ENCODE measurements around the gene HRH2. TPM values are rescaled to one million over a fixed set of nuclear protein-coding genes. Genes with fewer than 3 reads are reported as not detected.
"Not testable (repeated sequence)": the region's sequence is repeated elsewhere in the genome, so short reads cannot be mapped to it uniquely, and the experiment has no call there.

The HRH2 gene
- total and polyA plus RNA-seq, 7 experiments from 2014 or later, result 5.0 to 26.3 (median 8.0) TPM

DNA sequence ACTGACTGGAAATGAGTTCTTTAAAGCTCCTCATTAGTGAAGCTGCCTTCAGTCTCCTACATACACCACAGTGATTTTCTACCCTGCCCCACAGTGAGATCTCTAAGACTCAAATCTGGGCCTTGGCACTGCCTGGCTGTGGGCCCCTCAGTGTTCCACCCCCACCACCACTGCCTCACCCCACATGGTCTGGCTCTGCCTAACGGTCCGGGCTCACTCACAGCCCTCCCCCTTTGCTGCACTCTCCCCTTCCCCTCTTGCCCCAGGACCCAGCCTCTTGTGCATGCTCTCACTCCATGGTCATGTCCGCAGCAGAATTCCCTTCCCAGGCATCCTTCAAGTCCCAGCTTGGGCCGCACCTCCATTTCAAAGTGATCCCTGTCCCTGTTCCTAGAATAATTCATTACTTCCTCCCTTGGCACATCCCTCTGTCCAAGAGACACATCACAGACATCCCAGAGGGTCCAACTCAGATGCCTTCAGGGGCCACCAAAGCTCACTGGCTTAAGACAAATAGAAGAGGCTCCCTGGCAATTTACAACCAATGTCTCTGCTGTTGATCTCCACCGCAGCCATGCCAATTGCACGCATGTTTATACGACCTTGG, 56.7 kb downstream of the HRH2 start:
- Histone ChIP-seq H3K4me1 (ENCODE audit: control insufficient read depth in 2 of 2, insufficient read depth in 2 of 2, low read length in 2 of 2) (no peaks in the 10 kb centered on the region), H3K27ac (ENCODE audit: low read depth, low read length) (no peak overlapping the region), H3K9me3 (ENCODE audit: control insufficient read depth in 2 of 3, low read length in 3 of 3) (peaks cover 0 to 5% (median 0%) of the 10 kb centered on the region in 3 experiments), H3K4me3 (ENCODE audit: low read length) (no peak overlapping the region), H3K36me3 (ENCODE audit: control insufficient read depth in 2 of 3, insufficient read depth in 3 of 3, low read length in 3 of 3) (peaks cover 0 to 6% (median 0%) of the 10 kb centered on the region in 3 experiments), H3K27me3 (ENCODE audit: control insufficient read depth in 2 of 2, insufficient read depth in 2 of 2, low read length in 2 of 2) (no peaks in the 10 kb centered on the region)
- peaks cover 5 to 35% (median 15%) of the 10 kb centered on the region in 11 donors for H3K9me3 Mint-ChIP-seq
- H3K27me3 Mint-ChIP-seq, result no peaks in the 10 kb centered on the region
- ChIA-PET POLR2A (no interaction called here), CTCF (no interaction called here)
- H3K27ac Mint-ChIP-seq, result no peak overlapping the region
- no peak for ATAC-seq
- peaks cover 0 to 13% (median 7%) of the 10 kb centered on the region in 7 donors for H3K4me1 Mint-ChIP-seq
- H3K36me3 Mint-ChIP-seq, result peaks cover 9 to 48% (median 27%) of the 10 kb centered on the region in 5 donors
- H3K4me3 Mint-ChIP-seq, result no peak overlapping the region
- no peak for DNase-seq
- intact Hi-C loops (cut with micrococcal nuclease), result no loop called here

GRCh38 chr5:175715627-175716522, 58.0 kb downstream of the HRH2 start:
- peaks cover 5 to 35% (median 15%) of the 10 kb centered on the region in 11 donors for H3K9me3 Mint-ChIP-seq
- H3K27ac Mint-ChIP-seq, result no peak overlapping the region
- no peak overlapping the region for H3K27ac ChIP-seq (ENCODE audit: low read depth, low read length)
- POLR2A ChIA-PET, result interaction anchor here (0.6 kb wide), 1 partner anchor 14 kb away, joined by 4 read pairs; no protein-coding TSS in a partner anchor
- DNase-seq (no peak), ATAC-seq (no peak)
- no peak overlapping the region for H3K4me3 ChIP-seq (ENCODE audit: low read length)
- H3K27me3 Mint-ChIP-seq, result peaks cover 0 to 3% (median 0%) of the 10 kb centered on the region in 5 donors
- H3K9me3 ChIP-seq (ENCODE audit: control insufficient read depth in 2 of 3, low read length in 3 of 3), result peaks cover 0 to 5% (median 0%) of the 10 kb centered on the region in 3 experiments
- H3K36me3 ChIP-seq (ENCODE audit: control insufficient read depth in 2 of 3, insufficient read depth in 3 of 3, low read length in 3 of 3), result no peaks in the 10 kb centered on the region
- CTCF ChIA-PET, result no interaction called here
- intact Hi-C loops (cut with micrococcal nuclease), result no loop called here
- H3K4me1 ChIP-seq (ENCODE audit: control insufficient read depth in 2 of 2, insufficient read depth in 2 of 2, low read length in 2 of 2), result no peaks in the 10 kb centered on the region
- H3K27me3 ChIP-seq (ENCODE audit: control insufficient read depth in 2 of 2, insufficient read depth in 2 of 2, low read length in 2 of 2), result no peaks in the 10 kb centered on the region
- H3K4me3 Mint-ChIP-seq, result no peak overlapping the region
- H3K4me1 Mint-ChIP-seq, result peaks cover 0 to 11% (median 7%) of the 10 kb centered on the region in 7 donors
- peaks cover 6 to 40% (median 26%) of the 10 kb centered on the region in 5 donors for H3K36me3 Mint-ChIP-seq

DNA sequence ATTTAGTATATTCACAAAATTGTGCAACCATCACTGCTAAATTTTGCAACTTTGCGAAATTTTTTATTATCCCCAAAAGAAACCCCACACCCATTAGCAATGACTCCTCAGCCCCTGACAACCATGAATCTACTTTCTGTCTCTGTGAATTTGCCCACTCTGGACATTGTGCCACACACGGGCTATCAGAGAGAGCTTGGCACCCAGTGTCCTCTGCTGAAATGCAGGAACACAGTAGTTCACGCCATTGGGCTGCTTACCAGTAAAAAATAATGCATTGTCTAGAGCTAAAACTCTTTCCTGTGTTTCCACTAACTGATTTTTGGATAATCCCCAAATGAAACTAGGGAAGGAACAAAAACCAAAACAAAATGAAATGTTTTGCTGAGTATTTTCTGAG, 60.0 kb downstream of the HRH2 start:
- Mint-ChIP-seq H3K4me1 (peaks cover 0 to 10% (median 4%) of the 10 kb centered on the region in 7 donors), H3K36me3 (peaks cover 6 to 28% (median 20%) of the 10 kb centered on the region in 5 donors)
- H3K4me1 ChIP-seq (ENCODE audit: control insufficient read depth in 2 of 2, insufficient read depth in 2 of 2, low read length in 2 of 2), result no peaks in the 10 kb centered on the region

GRCh38 chr5:175718401-175719108, 60.7 kb downstream of the HRH2 start:
- Histone ChIP-seq H3K4me3 (ENCODE audit: low read length) (no peak overlapping the region), H3K9me3 (ENCODE audit: control insufficient read depth in 2 of 3, low read length in 3 of 3) (peaks cover 0 to 5% (median 0%) of the 10 kb centered on the region in 3 experiments), H3K36me3 (ENCODE audit: control insufficient read depth in 2 of 3, insufficient read depth in 3 of 3, low read length in 3 of 3) (no peaks in the 10 kb centered on the region), H3K4me1 (ENCODE audit: control insufficient read depth in 2 of 2, insufficient read depth in 2 of 2, low read length in 2 of 2) (no peaks in the 10 kb centered on the region), H3K27me3 (ENCODE audit: control insufficient read depth in 2 of 2, insufficient read depth in 2 of 2, low read length in 2 of 2) (no peaks in the 10 kb centered on the region), H3K27ac (ENCODE audit: low read depth, low read length) (no peak overlapping the region)
- Mint-ChIP-seq H3K36me3 (peaks cover 6 to 24% (median 18%) of the 10 kb centered on the region in 5 donors), H3K4me3 (no peak overlapping the region), H3K9me3 (peaks cover 5 to 35% (median 15%) of the 10 kb centered on the region in 11 donors), H3K27ac (peak overlapping the region in 1 of 9 donors; percentile 44), H3K27me3 (peaks cover 0 to 3% (median 0%) of the 10 kb centered on the region in 5 donors), H3K4me1 (peaks cover 0 to 10% (median 4%) of the 10 kb centered on the region in 7 donors)
- intact Hi-C loops (cut with micrococcal nuclease), result loop anchor here (1.0 to 2.0 kb wide), 3 partner anchors 22 to 184 kb away; no protein-coding TSS in a partner anchor
- ChIA-PET CTCF (interaction anchor here (0.7 to 3.5 kb wide), 8 partner anchors 8 to 189 kb away, joined by 3 to 46 read pairs (median 8); no protein-coding TSS in a partner anchor), POLR2A (interaction anchor here (0.8 to 1.1 kb wide), 2 partner anchors 183 to 184 kb away, joined by 4 read pairs; no protein-coding TSS in a partner anchor)
- DNase-seq, result peak; percentile 18 to 63 (median 45)
- peak; percentile 71 for ATAC-seq

More for the DNA sequence above, 60.0 kb downstream of the HRH2 start:
- Histone ChIP-seq H3K27me3 (ENCODE audit: control insufficient read depth in 2 of 2, insufficient read depth in 2 of 2, low read length in 2 of 2) (no peaks in the 10 kb centered on the region), H3K36me3 (ENCODE audit: control insufficient read depth in 2 of 3, insufficient read depth in 3 of 3, low read length in 3 of 3) (no peaks in the 10 kb centered on the region), H3K9me3 (ENCODE audit: control insufficient read depth in 2 of 3, low read length in 3 of 3) (peaks cover 0 to 5% (median 0%) of the 10 kb centered on the region in 3 experiments), H3K27ac (ENCODE audit: low read depth, low read length) (no peak overlapping the region), H3K4me3 (ENCODE audit: low read length) (no peak overlapping the region)
- Mint-ChIP-seq H3K27me3 (peaks cover 0 to 3% (median 0%) of the 10 kb centered on the region in 5 donors), H3K27ac (no peak overlapping the region), H3K4me3 (no peak overlapping the region), H3K9me3 (peaks cover 5 to 35% (median 15%) of the 10 kb centered on the region in 11 donors)
- CTCF ChIA-PET, result interaction anchor here (1.2 to 3.5 kb wide), 5 partner anchors 8 to 188 kb away, joined by 3 to 46 read pairs (median 9); no protein-coding TSS in a partner anchor
- DNase-seq (no peak), ATAC-seq (no peak)
- intact Hi-C loops (cut with micrococcal nuclease), result loop anchor here (1.0 to 2.0 kb wide), 3 partner anchors 21 to 184 kb away; no protein-coding TSS in a partner anchor
- POLR2A ChIA-PET, result interaction anchor here (1.1 kb wide), 1 partner anchor 184 kb away, joined by 4 read pairs; no protein-coding TSS in a partner anchor

DNA sequence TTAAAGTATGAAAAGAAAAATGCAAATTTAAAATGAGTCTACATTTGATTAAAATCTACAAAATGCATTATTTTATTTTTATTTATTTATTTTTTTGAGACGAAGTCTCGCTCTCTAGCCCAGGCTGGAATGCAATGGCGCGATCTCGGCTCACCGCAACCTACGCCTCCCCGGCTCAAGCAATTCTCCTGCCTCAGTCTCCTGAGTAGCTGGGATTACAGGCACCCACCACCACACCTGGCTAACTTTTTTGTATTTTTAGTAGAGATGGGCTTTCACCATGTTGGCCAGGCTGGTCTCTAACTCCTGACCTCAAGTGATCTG, 61.2 kb downstream of the HRH2 start:
- not testable (repeated sequence) for H3K27me3 Mint-ChIP-seq; H3K36me3 ChIP-seq (ENCODE audit: control insufficient read depth in 2 of 3, insufficient read depth in 3 of 3, low read length in 3 of 3); DNase-seq; H3K4me1 ChIP-seq (ENCODE audit: control insufficient read depth in 2 of 2, insufficient read depth in 2 of 2, low read length in 2 of 2); H3K27me3 ChIP-seq (ENCODE audit: control insufficient read depth in 2 of 2, insufficient read depth in 2 of 2, low read length in 2 of 2); H3K4me3 ChIP-seq (ENCODE audit: low read length); ATAC-seq; H3K9me3 ChIP-seq (ENCODE audit: control insufficient read depth in 2 of 3, low read length in 3 of 3); H3K27ac ChIP-seq (ENCODE audit: low read depth, low read length); H3K4me3 Mint-ChIP-seq
- POLR2A ChIA-PET, result interaction anchor here (0.8 to 1.1 kb wide), 2 partner anchors 184 to 185 kb away, joined by 4 read pairs; no protein-coding TSS in a partner anchor
- intact Hi-C loops (cut with micrococcal nuclease), result loop anchor here in 1 of 2 donors (2.0 kb wide), 2 partner anchors 22 to 184 kb away; no protein-coding TSS in a partner anchor
- Mint-ChIP-seq H3K4me1 (peaks cover 0 to 10% (median 4%) of the 10 kb centered on the region in 7 donors), H3K9me3 (peaks cover 5 to 35% (median 14%) of the 10 kb centered on the region in 11 donors), H3K36me3 (peaks cover 6 to 18% (median 12%) of the 10 kb centered on the region in 5 donors), H3K27ac (peak overlapping the region in 1 of 9 donors; percentile 44)
- CTCF ChIA-PET, result interaction anchor here (0.7 to 3.5 kb wide), 7 partner anchors 8 to 189 kb away, joined by 3 to 46 read pairs (median 9); no protein-coding TSS in a partner anchor
